Parathyroid adenoma (tissue), 2 donors: ENCODE results near the gene ALOX15B.

Experiments used
- H2AFZ ChIP-seq: fragments of 300-600 bp; sonication (generic); one replicate; pipeline ENCODE4 v1.7.0; 2017; ENCODE audit warnings: antibody characterized with exemption, mild to moderate bottlenecking
- H3K27ac ChIP-seq: fragments of 300-600 bp; sonication (generic); one replicate; pipeline ENCODE4 v1.7.0; 2017
- H3K27me3 ChIP-seq: fragments of 300-600 bp; sonication (generic); one replicate; pipeline ENCODE4 v1.7.0; 2017; ENCODE audit warnings: low read length; ENCODE audit not compliant: control insufficient read depth, insufficient read depth
- H3K36me3 ChIP-seq: fragments of 300-600 bp; sonication (generic); one replicate; pipeline ENCODE4 v1.7.0; 2017; ENCODE audit warnings: low read length; ENCODE audit not compliant: control insufficient read depth, insufficient read depth
- H3K4me1 ChIP-seq: fragments of 300-600 bp; sonication (generic); one replicate; pipeline ENCODE4 v1.7.0; 2017; ENCODE audit warnings: control low read depth
- H3K4me2 ChIP-seq: fragments of 300-600 bp; sonication (generic); one replicate; pipeline ENCODE4 v1.7.0; 2017; ENCODE audit warnings: low read length
- H3K4me3 ChIP-seq: fragments of 300-600 bp; sonication (generic); one replicate; pipeline ENCODE4 v1.7.0; 2017; ENCODE audit warnings: low read depth, low read length
- H3K79me2 ChIP-seq: fragments of 300-600 bp; sonication (generic); one replicate; pipeline ENCODE4 v1.7.0; 2017; ENCODE audit warnings: control low read depth
- H3K9ac ChIP-seq: fragments of 300-600 bp; sonication (generic); one replicate; pipeline ENCODE4 v1.7.0; 2017; ENCODE audit warnings: mild to moderate bottlenecking
- H3K9me3 ChIP-seq: fragments of 300-600 bp; sonication (generic); one replicate; pipeline ENCODE4 v1.7.0; 2017; ENCODE audit warnings: low read length; ENCODE audit not compliant: control insufficient read depth
- CTCF ChIP-seq: fragments of 300-600 bp; sonication (generic); IDR thresholded peaks from one replicate; pipeline ENCODE4 v1.7.0; 2017; ENCODE audit warnings: antibody characterized with exemption, mild to moderate bottlenecking
- donor health status: primary hyperparathyroidism.

ALOX15B gene

DNA sequence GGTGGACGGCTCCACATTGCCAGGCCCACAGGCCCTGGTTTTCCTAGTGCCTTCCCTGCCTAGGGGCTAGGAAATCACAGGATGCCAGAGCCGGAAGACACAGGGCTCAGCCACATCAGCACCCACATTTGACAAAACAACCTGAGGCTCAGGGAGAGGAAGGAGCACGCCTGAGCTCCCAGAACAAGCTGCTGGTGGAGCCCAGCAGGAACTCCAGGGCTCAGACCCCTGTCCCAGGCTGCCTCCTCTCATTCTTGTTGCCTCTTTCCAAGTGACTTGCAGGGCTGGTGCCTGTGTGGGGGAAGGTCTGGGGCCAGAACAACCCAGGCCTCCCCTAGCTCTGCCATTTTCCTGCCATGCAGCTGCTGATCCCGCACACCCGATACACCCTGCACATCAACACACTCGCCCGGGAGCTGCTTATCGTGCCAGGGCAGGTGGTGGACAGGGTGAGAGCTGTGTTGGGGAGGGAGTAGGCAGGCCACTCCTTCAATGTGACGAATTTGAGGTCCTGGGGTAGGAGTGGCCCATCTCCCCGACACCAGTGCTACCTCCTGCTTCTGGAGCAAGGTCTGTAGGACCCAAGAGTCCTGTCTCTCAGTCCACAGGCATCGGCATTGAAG is 7.6 kb downstream of the ALOX15B start:
- Histone ChIP-seq H3K27ac (no peak overlapping the region), H3K9ac (no peak overlapping the region), H3K36me3 (no peaks in the 10 kb centered on the region), H3K9me3 (no peaks in the 10 kb centered on the region), H3K79me2 (no peaks in the 10 kb centered on the region), H2AFZ (no peak overlapping the region), H3K4me2 (no peak overlapping the region), H3K4me3 (no peak overlapping the region), H3K4me1 (no peaks in the 10 kb centered on the region), H3K27me3 (no peaks in the 10 kb centered on the region)
- TF ChIP-seq CTCF, result no peak

DNA sequence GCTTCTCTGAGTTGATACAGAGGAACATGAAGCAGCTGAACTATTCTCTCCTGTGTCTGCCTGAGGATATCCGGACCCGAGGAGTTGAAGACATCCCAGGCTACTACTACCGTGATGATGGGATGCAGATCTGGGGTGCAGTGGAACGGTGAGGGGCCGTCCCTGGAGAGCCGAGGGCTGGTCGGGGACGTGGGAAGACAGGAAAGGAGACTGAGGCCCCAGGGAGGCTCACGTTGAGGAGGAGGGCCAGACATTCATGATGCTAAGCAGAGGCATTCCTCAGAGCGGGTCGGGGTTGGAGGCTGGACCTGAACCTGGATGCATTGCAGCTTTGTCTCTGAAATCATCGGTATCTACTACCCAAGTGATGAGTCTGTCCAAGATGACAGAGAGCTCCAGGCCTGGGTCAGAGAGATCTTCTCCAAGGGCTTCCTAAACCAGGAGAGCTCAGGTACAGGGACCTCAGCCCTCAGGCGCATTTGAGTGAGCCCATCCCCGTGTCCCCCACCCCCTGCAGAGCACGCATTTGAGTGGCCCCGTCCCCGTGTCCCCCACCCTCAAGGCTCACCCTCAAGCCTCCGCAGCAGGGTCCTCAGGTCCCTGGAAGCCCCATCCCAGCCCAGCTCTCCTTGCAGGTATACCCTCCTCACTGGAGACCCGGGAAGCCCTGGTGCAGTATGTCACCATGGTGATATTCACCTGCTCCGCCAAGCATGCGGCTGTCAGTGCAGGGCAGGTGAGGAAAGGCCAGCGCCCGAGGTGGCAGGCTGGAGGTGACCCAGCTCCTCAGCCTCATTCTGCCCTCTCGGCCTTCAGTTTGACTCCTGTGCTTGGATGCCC is 8.3 kb downstream of the ALOX15B start:
- no peaks in the 10 kb centered on the region for H3K79me2 ChIP-seq
- no peaks in the 10 kb centered on the region for H3K9me3 ChIP-seq
- H3K27me3 ChIP-seq, result no peaks in the 10 kb centered on the region
- no peak overlapping the region for H2AFZ ChIP-seq
- no peaks in the 10 kb centered on the region for H3K36me3 ChIP-seq
- no peak overlapping the region for H3K4me3 ChIP-seq
- no peaks in the 10 kb centered on the region for H3K4me1 ChIP-seq
- H3K4me2 ChIP-seq, result no peak overlapping the region
- H3K27ac ChIP-seq, result no peak overlapping the region
- no peak for TF ChIP-seq CTCF
- H3K9ac ChIP-seq, result no peak overlapping the region

DNA sequence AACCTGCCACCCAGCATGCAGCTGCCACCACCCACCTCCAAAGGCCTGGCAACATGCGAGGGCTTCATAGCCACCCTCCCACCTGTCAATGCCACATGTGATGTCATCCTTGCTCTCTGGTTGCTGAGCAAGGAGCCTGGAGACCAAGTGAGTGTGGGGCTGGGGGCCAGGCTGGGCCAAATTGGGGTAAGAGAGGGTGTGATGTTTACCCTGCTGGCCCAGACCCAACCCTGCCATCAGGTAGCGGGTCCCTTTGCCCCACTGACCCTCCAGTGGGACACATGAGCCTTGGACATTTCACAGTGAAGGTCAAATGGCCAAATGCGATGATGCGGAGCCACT is 8.9 kb downstream of the ALOX15B start:
- Histone ChIP-seq H3K9me3 (no peaks in the 10 kb centered on the region), H3K4me2 (no peak overlapping the region), H3K79me2 (no peaks in the 10 kb centered on the region), H3K27ac (no peak overlapping the region), H2AFZ (no peak overlapping the region), H3K9ac (no peak overlapping the region), H3K36me3 (no peaks in the 10 kb centered on the region), H3K4me1 (no peaks in the 10 kb centered on the region), H3K4me3 (no peak overlapping the region), H3K27me3 (no peaks in the 10 kb centered on the region)
- no peak for TF ChIP-seq CTCF

DNA sequence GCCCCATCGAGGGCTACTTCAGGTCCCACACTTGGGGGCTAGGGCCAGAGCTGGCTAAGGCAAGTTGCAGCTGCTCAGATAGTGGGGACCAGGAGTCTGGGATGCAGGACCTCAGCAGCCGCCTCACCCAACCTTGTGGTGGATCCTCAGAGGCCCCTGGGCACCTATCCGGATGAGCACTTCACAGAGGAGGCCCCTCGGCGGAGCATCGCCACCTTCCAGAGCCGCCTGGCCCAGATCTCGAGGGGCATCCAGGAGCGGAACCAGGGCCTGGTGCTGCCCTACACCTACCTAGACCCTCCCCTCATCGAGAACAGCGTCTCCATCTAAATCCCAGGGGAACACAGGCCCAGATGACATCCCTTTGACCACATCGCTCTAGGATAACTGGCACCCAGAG is 9.4 kb downstream of the ALOX15B start:
- H3K4me3 ChIP-seq, result no peak overlapping the region
- no peak overlapping the region for H3K27ac ChIP-seq
- TF ChIP-seq CTCF, result no peak
- H2AFZ ChIP-seq, result no peak overlapping the region
- H3K9ac ChIP-seq, result no peak overlapping the region
- no peak overlapping the region for H3K4me2 ChIP-seq
- no peaks in the 10 kb centered on the region for H3K79me2 ChIP-seq
- no peaks in the 10 kb centered on the region for H3K4me1 ChIP-seq
- H3K9me3 ChIP-seq, result no peaks in the 10 kb centered on the region
- no peaks in the 10 kb centered on the region for H3K27me3 ChIP-seq
- H3K36me3 ChIP-seq, result no peaks in the 10 kb centered on the region

- Histone ChIP-seq H3K4me1 (no peaks in the 10 kb centered on the region), H3K4me2 (no peak overlapping the region), H3K4me3 (no peak overlapping the region), H2AFZ (no peak overlapping the region), H3K27ac (no peak overlapping the region), H3K27me3 (no peaks in the 10 kb centered on the region), H3K9me3 (no peaks in the 10 kb centered on the region), H3K36me3 (no peaks in the 10 kb centered on the region), H3K9ac (no peak overlapping the region), H3K79me2 (no peaks in the 10 kb centered on the region)
- TF ChIP-seq CTCF, result no peak
These were observed 9.9 kb downstream of the ALOX15B start for GRCh38 chr17:8048736-8049135.
